Measurements from ENCODE around the gene ACP5.

DNA sequence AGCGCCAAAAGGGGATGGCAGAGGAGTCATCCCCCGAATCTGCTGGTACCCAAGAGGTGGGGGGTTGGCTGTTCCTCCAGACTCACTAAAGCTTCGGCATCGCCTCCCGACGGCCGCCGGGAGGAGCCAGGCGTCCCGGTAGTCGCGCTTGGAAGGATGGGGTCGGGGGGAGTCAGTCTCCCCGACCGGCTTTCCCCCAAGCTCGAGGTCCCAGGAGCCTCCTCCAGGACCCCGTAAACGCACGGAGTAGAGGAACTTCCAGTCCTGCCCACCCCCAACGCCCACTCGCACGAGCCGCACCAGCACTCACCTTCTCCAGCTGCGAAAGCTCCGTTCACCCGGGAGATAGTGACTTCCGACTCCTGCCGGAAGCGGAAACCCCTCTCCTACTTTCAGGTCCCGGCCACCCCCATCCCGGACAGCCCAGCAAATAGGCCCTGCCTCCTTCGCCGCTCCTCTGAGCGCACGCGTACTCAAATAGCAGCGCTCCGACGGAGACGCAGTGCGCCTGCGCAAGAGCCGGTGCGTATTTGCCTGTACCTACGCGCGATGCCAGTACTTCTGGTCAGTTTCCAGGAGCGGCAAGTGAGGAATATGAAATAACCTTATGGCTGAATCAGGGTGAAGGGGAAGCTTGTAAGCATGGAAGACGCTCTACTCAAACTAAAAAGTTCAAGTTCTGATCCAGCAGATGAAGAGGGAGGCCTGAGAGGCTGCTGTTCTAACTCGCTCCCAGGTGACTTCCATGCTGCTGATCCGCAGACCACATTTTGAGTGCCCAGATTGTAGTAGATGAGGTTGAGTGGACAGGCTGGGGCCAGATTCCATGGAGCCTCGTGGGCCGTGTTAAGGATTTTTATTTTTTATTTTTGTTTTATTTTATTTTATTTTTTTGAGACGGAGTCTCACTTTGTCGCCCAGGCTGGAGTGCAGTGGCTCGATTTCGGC, 18.3 kb downstream of the ACP5 start, which contains the start of gene ELOF1:
- TF ChIP-seq, protein P1, sequence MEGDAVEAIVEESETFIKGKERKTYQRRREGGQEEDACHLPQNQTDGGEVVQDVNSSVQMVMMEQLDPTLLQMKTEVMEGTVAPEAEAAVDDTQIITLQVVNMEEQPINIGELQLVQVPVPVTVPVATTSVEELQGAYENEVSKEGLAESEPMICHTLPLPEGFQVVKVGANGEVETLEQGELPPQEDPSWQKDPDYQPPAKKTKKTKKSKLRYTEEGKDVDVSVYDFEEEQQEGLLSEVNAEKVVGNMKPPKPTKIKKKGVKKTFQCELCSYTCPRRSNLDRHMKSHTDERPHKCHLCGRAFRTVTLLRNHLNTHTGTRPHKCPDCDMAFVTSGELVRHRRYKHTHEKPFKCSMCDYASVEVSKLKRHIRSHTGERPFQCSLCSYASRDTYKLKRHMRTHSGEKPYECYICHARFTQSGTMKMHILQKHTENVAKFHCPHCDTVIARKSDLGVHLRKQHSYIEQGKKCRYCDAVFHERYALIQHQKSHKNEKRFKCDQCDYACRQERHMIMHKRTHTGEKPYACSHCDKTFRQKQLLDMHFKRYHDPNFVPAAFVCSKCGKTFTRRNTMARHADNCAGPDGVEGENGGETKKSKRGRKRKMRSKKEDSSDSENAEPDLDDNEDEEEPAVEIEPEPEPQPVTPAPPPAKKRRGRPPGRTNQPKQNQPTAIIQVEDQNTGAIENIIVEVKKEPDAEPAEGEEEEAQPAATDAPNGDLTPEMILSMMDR (IDR thresholded peaks at IDR 0.05; ENCODE audit: control extremely low read depth in 1 of 3, insufficient read depth in 1 of 3, low read depth in 1 of 3, low read length in 3 of 3) = peak in 1 of 3 experiments; percentile 17; a peak in 1 of 4 replicates
- peak in 1 of 2 experiments; percentile 79; a peak in 2 of 3 replicates for TF ChIP-seq POLR2A (IDR thresholded peaks at IDR 0.05; ENCODE audit: control extremely low read depth in 1 of 2, low read depth in 2 of 2, low read length in 2 of 2)
- TF ChIP-seq POLR2AphosphoS5 (IDR thresholded peaks at IDR 0.05; ENCODE audit: low read depth, low read length) = peak; percentile 69; the same call in 1 of the 2 replicates
- TF ChIP-seq BRCA1 (IDR thresholded peaks at IDR 0.05; ENCODE audit: low read depth, low read length) = no peak
- TF ChIP-seq ASH2L (IDR thresholded peaks at IDR 0.05; ENCODE audit: low read length) = peak; percentile 98
- no peak for TF ChIP-seq JUN (IDR thresholded peaks at IDR 0.05; ENCODE audit: low read depth, low read length)
- TF ChIP-seq SIX5 (IDR thresholded peaks at IDR 0.05; ENCODE audit: low read depth, low read length) = no peak
- no peak for TF ChIP-seq EZH2 (IDR thresholded peaks at IDR 0.05; ENCODE audit: low read depth, low read length, severe bottlenecking)

All from H1 (cell line).